SK-N-SH treated with all-trans-retinoic acid at 6 μM for 48 hours (cell line): Measurements from ENCODE around the gene ADM5.

Experiments
- ESRRG ChIP-seq: fragments of 250-450 bp; sonication (Bioruptor Pico); IDR thresholded peaks from 2 replicates; pipeline ENCODE4 v1.6.1; 2021; ENCODE audit warnings: mild to moderate bottlenecking
- RARB ChIP-seq: fragments of 250-450 bp; sonication (Bioruptor Pico); IDR thresholded peaks from 2 replicates; pipeline ENCODE4 v1.8.0; 2021; ENCODE audit warnings: mild to moderate bottlenecking, moderate library complexity
- ZFP30 ChIP-seq: fragments of 450-650 bp; formaldehyde crosslinking; IDR thresholded peaks from 2 replicates; pipeline ENCODE4 v1.5.0; 2022; ENCODE audit warnings: mild to moderate bottlenecking, moderate library complexity
- TF ChIP-seq, protein P1 (sequence below): fragments of 250-450 bp; sonication (Bioruptor Pico); IDR thresholded peaks from 2 replicates; pipeline ENCODE4 v1.8.0; 2020; ENCODE audit warnings: mild to moderate bottlenecking, moderate library complexity, borderline replicate concordance

DNA sequence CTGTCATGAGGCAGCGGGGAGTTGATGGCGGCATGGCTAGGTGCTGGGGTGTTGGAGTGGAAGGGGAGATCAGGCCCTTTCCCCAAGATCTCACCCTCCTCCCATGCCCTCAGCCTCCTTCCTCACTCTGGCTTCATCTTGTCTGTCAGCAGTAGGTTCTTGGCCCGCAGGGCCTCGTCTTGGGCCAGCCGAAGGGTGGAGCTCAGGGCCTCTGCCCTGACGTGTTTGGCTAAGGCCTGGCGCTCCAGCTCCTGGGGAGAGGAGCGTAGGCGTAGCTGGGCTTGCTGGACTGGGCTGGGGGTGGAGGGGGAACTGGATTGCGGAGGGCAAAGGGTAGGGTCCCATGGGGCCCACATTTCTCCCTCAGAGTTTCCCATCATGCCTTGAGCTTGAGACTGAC, 50.5 kb downstream of the ADM5 start:
- TF ChIP-seq, protein P1, sequence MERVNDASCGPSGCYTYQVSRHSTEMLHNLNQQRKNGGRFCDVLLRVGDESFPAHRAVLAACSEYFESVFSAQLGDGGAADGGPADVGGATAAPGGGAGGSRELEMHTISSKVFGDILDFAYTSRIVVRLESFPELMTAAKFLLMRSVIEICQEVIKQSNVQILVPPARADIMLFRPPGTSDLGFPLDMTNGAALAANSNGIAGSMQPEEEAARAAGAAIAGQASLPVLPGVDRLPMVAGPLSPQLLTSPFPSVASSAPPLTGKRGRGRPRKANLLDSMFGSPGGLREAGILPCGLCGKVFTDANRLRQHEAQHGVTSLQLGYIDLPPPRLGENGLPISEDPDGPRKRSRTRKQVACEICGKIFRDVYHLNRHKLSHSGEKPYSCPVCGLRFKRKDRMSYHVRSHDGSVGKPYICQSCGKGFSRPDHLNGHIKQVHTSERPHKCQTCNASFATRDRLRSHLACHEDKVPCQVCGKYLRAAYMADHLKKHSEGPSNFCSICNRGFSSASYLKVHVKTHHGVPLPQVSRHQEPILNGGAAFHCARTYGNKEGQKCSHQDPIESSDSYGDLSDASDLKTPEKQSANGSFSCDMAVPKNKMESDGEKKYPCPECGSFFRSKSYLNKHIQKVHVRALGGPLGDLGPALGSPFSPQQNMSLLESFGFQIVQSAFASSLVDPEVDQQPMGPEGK = no peak
- TF ChIP-seq ESRRG (CRISPR knock-in tag) (no peak), RARB (no peak), ZFP30 (no peak)
